B cell (primary cell): Measurements from ENCODE around the gene MOV10L1. TPM values are rescaled to one million over a fixed set of nuclear protein-coding genes. Genes with fewer than 3 reads are reported as not detected.
A peak's percentile ranks its signal among the peaks of the same experiment; 100 is the strongest.

Experiments used
- ATAC-seq: fragments of 200-7000 bp; cut with Tn5 transposase; one replicate; pipeline ENCODE4 v1.10.0; 2021; ENCODE audit warnings: low read depth, mild to moderate bottlenecking, moderate number of reproducible peaks, moderate library complexity
- CTCF ChIA-PET: fragments of 350-600 bp; sonication (Branson Sonifier 250); formaldehyde crosslinking; loops from one replicate; lab custom pipeline; 2021; ENCODE audit warnings: antibody characterized with exemption, inconsistent platforms; lab: Charles Lee
- POLR2A ChIA-PET: fragments of 350-600 bp; sonication (Branson Sonifier 250); formaldehyde crosslinking; loops from one replicate; lab custom pipeline; 2021; ENCODE audit warnings: antibody characterized with exemption; lab: Charles Lee
- DNase-seq: peaks from one replicate; pipeline ENCODE4 v3.0.0; 2013
- H2AFZ ChIP-seq: 2 replicates; pipeline ENCODE4 v1.6.1; 2012; ENCODE audit warnings: mild to moderate bottlenecking, low read depth, low read length; ENCODE audit not compliant: insufficient read depth, poor library complexity, severe bottlenecking
- H3K27ac ChIP-seq, 2 donors: 1 replicate in 1 of 2; 2 replicates in 1 of 2; pipeline ENCODE4 v1.5.1; 2012 to 2013; ENCODE audit warnings: low read length in 2 of 2, mild to moderate bottlenecking in 2 of 2, moderate library complexity in 1 of 2
- H3K27me3 ChIP-seq, 4 experiments: fragments of 200-600 bp in 1 of 4; sonication (generic) in 1 of 4; replicated peaks in 1 of 4; 1 replicate in 2 of 4; 2 replicates in 2 of 4; pipeline versions ENCODE4 v1.6.1 to v1.7.0; 2013 to 2016; ENCODE audit warnings: low read length in 3 of 4, mild to moderate bottlenecking in 2 of 4, mixed read lengths in 1 of 4, moderate library complexity in 1 of 4; ENCODE audit not compliant: insufficient read depth in 4 of 4, control insufficient read depth in 3 of 4; ENCODE audit errors: control extremely low read depth in 1 of 4
- H3K36me3 ChIP-seq, 2 experiments: replicated peaks in 1 of 2; 1 replicate in 1 of 2; 2 replicates in 1 of 2; pipeline versions ENCODE4 v1.6.1 to v1.7.1; 2013; ENCODE audit warnings: low read length in 1 of 2; ENCODE audit not compliant: insufficient read depth in 2 of 2, control insufficient read depth in 1 of 2; ENCODE audit errors: control extremely low read depth in 1 of 2, extremely low read depth in 1 of 2
- H3K4me1 ChIP-seq, 2 donors: fragments of 200-600 bp in 1 of 2; sonication (generic) in 1 of 2; 1 replicate in 1 of 2; 2 replicates in 1 of 2; pipeline versions ENCODE4 v1.5.1 to v1.6.1; 2013 to 2017; ENCODE audit warnings: low read length in 2 of 2; ENCODE audit not compliant: control insufficient read depth in 2 of 2, insufficient read depth in 2 of 2
- H3K4me2 ChIP-seq: replicated peaks from 2 replicates; pipeline ENCODE3; 2012; ENCODE audit warnings: mild to moderate bottlenecking, low read depth, low read length; ENCODE audit not compliant: poor library complexity, severe bottlenecking
- H3K4me3 ChIP-seq, 5 experiments: fragments of 200-600 bp in 1 of 5; sonication (generic) in 1 of 5; 1 replicate in 3 of 5; 2 replicates in 2 of 5; pipeline versions ENCODE4 v1.5.1 to v1.7.0; 2011 to 2016; ENCODE audit warnings: low read length in 4 of 5, mild to moderate bottlenecking in 4 of 5, low read depth in 2 of 5, control low read depth in 1 of 5, moderate library complexity in 1 of 5; ENCODE audit not compliant: insufficient read depth in 1 of 5; ENCODE audit errors: control extremely low read depth in 1 of 5, extremely low read depth in 1 of 5
- H3K79me2 ChIP-seq: fragments of 200-600 bp; sonication (generic); one replicate; pipeline ENCODE4 v1.6.0; 2016; ENCODE audit warnings: low read length; ENCODE audit not compliant: control insufficient read depth, insufficient read depth
- H3K9ac ChIP-seq: fragments of 200-600 bp; sonication (generic); 2 replicates; pipeline ENCODE4 v1.6.1; 2017; ENCODE audit warnings: mild to moderate bottlenecking, low read length, moderate library complexity
- H3K9me3 ChIP-seq, 3 donors: one replicate each; pipeline versions ENCODE4 v1.6.1 to v1.7.1; 2013; ENCODE audit warnings: low read length in 2 of 3; ENCODE audit not compliant: control insufficient read depth in 2 of 3, insufficient read depth in 1 of 3; ENCODE audit errors: control extremely low read depth in 1 of 3
- H4K20me1 ChIP-seq: 2 replicates; pipeline ENCODE4 v1.6.0; 2012; ENCODE audit warnings: mild to moderate bottlenecking, low read length; ENCODE audit not compliant: insufficient read depth, control insufficient read depth, poor library complexity, severe bottlenecking
- H3K27ac Mint-ChIP-seq: one replicate; pipeline ENCODE4 v1.8.0; 2021; ENCODE audit warnings: mixed read lengths
- H3K27me3 Mint-ChIP-seq: one replicate; pipeline ENCODE4 v1.8.0; 2021; ENCODE audit warnings: mixed read lengths
- H3K4me1 Mint-ChIP-seq: one replicate; pipeline ENCODE4 v1.8.0; 2021; ENCODE audit warnings: mixed read lengths
- H3K4me3 Mint-ChIP-seq: one replicate; pipeline ENCODE4 v1.8.0; 2021; ENCODE audit warnings: mixed read lengths
- H3K9me3 Mint-ChIP-seq: one replicate; pipeline ENCODE4 v1.8.0; 2022; ENCODE audit warnings: mixed read lengths; ENCODE audit not compliant: insufficient read depth
- CTCF ChIP-seq: fragments of 200-600 bp; IDR thresholded peaks from one replicate; pipeline ENCODE4 v1.8.0; 2022; ENCODE audit warnings: antibody characterized with exemption, mild to moderate bottlenecking
- EZH2 ChIP-seq: IDR thresholded peaks from 2 replicates; pipeline ENCODE4 v1.6.1; 2012; ENCODE audit warnings: borderline replicate concordance, low read depth, mild to moderate bottlenecking, moderate library complexity, low read length; ENCODE audit not compliant: insufficient read depth, poor library complexity, severe bottlenecking
- WGBS: methylation state at CpG from one replicate; pipeline ENCODE4 v1.1.5; 2013; ENCODE audit warnings: missing lambda C conversion rate; ENCODE audit not compliant: insufficient coverage; 5-methylcytosine and 5-hydroxymethylcytosine counted together
- intact Hi-C: fragments of 100-400 bp; cut with micrococcal nuclease; formaldehyde crosslinking; loops from one replicate; pipeline ENCODE4 v1.10.0; 2022
- polyA plus RNA-seq: library from polyadenylated mRNA; depleted of rRNA; stranded (reverse); fragments of >200 nt; gene quantifications from 2 replicates; pipeline ENCODE4 v1.2.3, GENCODE V29; 2012
- total RNA-seq, 2 donors: library from RNA; stranded (reverse); fragments of 120-200 nt in 1 of 2; gene quantifications; 1 replicate in 1 of 2; 2 replicates in 1 of 2; pipeline versions ENCODE4 v1.2.3 to v1.2.4, GENCODE V29; 2013 to 2022

The MOV10L1 gene
- total and polyA plus RNA-seq, 2 donors (not counting 1 experiment from before 2014, with no cell fraction given) = not detected

- no peaks in the 10 kb centered on the region for H3K27me3 ChIP-seq
- Mint-ChIP-seq H3K9me3 (no peaks in the 10 kb centered on the region), H3K27ac (peak overlapping the region; percentile 99), H3K27me3 (no peaks in the 10 kb centered on the region), H3K4me3 (peak overlapping the region; percentile 86), H3K4me1 (peaks cover 53% of the 10 kb centered on the region)
- H3K4me2 ChIP-seq = peak overlapping the region; percentile 98
- H3K79me2 ChIP-seq = peaks cover 19% of the 10 kb centered on the region
- H2AFZ ChIP-seq = no peak overlapping the region
- peaks cover 7% of the 10 kb centered on the region for H4K20me1 ChIP-seq
- WGBS = 7% methylated on average over 23 of the region's 25 CpGs
- H3K4me1 ChIP-seq = peaks cover 71 to 87% of the 10 kb centered on the region in 2 donors
- H3K36me3 ChIP-seq = peaks cover 0 to 33% of the 10 kb centered on the region in 2 experiments
- ATAC-seq = peak; percentile 12
- peak overlapping the region; percentile 99 to 100 for H3K27ac ChIP-seq
- intact Hi-C loops = loop anchor here (5.0 kb wide), 1 partner anchor 340 kb away; the partner anchor contains the start of gene ZBED4
- ChIA-PET POLR2A (interaction anchor here (0.5 to 4.6 kb wide), 10 partner anchors 9 to 277 kb away, joined by 3 to 54 read pairs (median 5); partner anchors contain the start of genes HDAC10, PANX2 and SELENOO), CTCF (interaction anchor here (1.2 to 4.0 kb wide), 6 partner anchors 15 to 333 kb away, joined by 3 to 41 read pairs (median 7); partner anchors contain the start of genes PANX2 and SCO2)
- peak overlapping the region in 4 of 5 experiments; percentile 29 to 55 (median 35) for H3K4me3 ChIP-seq
- peak; percentile 86 for DNase-seq
- peaks cover 0 to 2% (median 0%) of the 10 kb centered on the region in 3 donors for H3K9me3 ChIP-seq
- TF ChIP-seq EZH2 (no peak), CTCF (no peak)
- peak overlapping the region; percentile 67 for H3K9ac ChIP-seq
These were observed 102.8 kb downstream of the MOV10L1 start for GRCh38 chr22:50192436-50193204.

- Histone ChIP-seq H3K79me2 (peaks cover 19% of the 10 kb centered on the region), H3K4me3 (no peak overlapping the region), H2AFZ (no peak overlapping the region), H3K9me3 (peaks cover 0 to 2% (median 0%) of the 10 kb centered on the region in 3 donors), H3K36me3 (peaks cover 0 to 30% of the 10 kb centered on the region in 2 experiments), H3K27me3 (no peaks in the 10 kb centered on the region), H4K20me1 (peaks cover 7% of the 10 kb centered on the region), H3K27ac (no peak overlapping the region), H3K4me1 (peaks cover 66 to 77% of the 10 kb centered on the region in 2 donors), H3K9ac (no peak overlapping the region), H3K4me2 (peak overlapping the region; percentile 98)
- H3K27ac Mint-ChIP-seq = peak overlapping the region; percentile 32
- no peak for DNase-seq
- peaks cover 47% of the 10 kb centered on the region for H3K4me1 Mint-ChIP-seq
- no peak for TF ChIP-seq EZH2
- no peak for TF ChIP-seq CTCF
- intact Hi-C loops = loop anchor here (5.0 kb wide), 1 partner anchor 341 kb away; the partner anchor contains the start of gene ZBED4
- H3K27me3 Mint-ChIP-seq = no peaks in the 10 kb centered on the region
- H3K4me3 Mint-ChIP-seq = no peak overlapping the region
- ChIA-PET POLR2A (no interaction called here), CTCF (interaction anchor here (1.1 to 2.2 kb wide), 2 partner anchors 13 to 15 kb away, joined by 4 to 5 read pairs; no protein-coding TSS in a partner anchor)
- WGBS = 87% methylated on average over 7 of the region's 8 CpGs
- ATAC-seq = no peak
- no peaks in the 10 kb centered on the region for H3K9me3 Mint-ChIP-seq
These were observed 103.8 kb downstream of the MOV10L1 start for GRCh38 chr22:50193621-50194020.
